HuH-7.5 (cell line): ENCODE measurements around the gene EPB41L1.

Experiments
- DNase-seq: peaks from one replicate; pipeline ENCODE4 v3.0.0; 2011; ENCODE audit warnings: low spot score

EPB41L1 gene

DNA sequence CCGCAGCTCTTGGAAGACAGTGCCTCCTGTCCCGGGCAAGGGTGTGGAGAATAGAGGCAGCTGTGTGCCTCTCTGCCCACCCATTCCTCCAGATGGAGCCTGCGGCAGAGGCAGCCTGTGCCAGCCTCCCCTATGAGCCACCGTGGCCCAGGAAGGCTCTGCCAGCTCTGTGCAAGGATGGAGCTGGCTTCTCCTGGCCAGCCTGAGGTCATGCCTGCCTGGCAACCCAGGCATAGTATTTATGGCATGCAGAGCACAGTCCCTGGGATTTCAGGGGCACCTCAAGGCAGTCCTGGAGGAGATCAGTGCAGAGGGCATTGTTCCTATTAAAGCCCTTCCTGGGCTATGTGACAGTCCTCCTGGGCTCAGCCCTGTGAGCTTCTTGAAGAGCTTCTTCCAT lies 1.5 kb downstream of the EPB41L1 start:
- DNase-seq = no peak

DNA sequence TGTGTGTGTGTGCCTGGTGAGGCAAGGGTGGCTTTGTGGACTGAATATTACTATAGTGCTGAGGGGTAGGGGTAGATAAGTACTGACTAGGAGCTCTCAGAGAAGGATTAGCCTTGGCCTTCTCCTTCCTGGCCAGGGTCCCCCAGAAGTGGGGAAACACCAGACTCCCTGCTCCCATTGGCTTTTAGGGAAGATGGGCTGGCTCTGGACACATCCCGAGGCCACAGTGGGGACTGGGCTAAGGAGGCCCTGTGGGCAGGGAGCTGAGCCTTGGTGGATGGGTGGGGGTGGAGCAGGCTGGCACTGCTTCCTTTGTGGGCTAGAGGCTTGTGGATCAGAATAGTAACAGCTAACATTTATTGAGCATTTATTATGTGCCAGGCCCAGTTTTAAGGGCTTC lies 3.1 kb downstream of the EPB41L1 start:
- DNase-seq = no peak

DNA sequence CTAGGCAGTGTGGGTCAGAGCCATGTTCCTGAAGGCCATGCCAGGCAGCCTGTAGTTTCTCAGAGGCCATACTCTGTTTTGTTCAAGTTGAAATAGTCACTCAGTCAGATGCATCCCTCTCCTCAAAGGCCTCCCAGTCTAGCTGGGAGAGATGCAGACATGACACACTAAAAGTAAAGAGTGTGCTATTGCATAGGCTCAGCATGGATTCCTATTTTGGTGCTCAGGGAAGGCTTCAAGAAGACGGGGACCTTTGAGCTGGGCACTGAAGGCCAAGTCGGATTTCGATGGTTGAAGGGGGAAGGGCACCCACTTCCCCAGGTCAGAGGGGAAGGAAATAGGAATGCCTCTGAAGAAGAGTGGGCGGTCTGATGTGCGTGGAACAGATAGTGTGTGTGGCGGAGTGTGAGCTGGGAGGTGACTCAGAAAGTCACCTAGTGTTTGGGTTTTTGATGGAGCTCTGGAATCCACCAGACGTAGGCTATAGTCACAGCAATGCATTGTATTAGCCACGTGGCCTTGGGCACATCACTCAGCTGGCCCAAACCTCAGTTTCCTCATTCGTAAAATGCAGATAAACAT lies 3.7 kb downstream of the EPB41L1 start:
- no peak for DNase-seq

DNA sequence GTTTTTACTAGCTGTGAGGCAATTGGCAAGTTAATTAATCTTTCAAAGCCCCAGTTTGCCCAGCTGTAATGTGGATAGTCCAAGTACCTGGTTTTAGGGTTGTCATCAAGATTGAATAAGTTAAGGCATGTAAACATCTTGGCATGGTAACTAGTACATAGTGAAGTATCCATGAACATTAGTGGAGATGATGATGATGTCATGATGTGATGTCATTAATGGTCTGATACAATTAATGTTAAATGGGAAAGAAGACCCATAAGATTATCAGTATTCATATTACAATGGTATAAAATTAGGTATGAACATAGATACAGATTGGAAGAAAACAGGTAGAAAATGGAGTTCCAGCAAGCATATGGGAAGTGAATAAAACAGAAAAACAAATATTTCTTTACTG lies 5.3 kb downstream of the EPB41L1 start:
- no peak for DNase-seq

DNA sequence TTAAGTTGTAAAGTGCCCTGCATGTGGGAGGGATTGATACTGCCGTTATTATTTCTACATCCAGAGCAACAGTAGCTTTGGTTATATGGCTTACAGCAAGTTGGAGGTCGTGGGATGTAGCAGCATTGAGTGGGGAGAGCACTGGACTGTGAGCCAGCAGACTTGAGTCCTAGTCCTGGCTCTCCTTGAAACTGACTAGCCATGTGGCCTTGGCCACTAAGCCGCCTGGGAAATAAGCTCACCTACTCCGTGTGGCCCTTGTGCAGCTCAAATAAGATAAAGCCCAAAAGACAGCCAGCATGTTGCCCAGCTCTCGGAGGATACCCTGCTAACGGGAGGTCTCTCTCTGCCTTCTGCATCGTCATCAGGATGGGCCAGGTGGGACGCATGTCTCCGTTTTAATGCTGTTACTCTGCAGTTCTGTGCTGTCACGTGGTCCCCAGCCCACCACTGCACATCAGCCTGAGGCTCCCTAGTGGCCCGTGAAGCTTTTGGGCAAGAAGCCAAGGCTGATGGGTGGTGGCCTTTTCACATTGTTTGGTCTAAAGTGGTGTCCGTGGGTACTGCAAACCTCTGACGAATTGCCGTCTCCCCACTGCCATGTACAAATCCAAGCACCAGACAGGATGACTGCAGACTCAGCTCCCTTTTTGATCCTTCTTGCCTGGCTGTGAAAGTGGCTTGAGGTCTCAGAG lies 7.9 kb downstream of the EPB41L1 start:
- no peak for DNase-seq

DNA sequence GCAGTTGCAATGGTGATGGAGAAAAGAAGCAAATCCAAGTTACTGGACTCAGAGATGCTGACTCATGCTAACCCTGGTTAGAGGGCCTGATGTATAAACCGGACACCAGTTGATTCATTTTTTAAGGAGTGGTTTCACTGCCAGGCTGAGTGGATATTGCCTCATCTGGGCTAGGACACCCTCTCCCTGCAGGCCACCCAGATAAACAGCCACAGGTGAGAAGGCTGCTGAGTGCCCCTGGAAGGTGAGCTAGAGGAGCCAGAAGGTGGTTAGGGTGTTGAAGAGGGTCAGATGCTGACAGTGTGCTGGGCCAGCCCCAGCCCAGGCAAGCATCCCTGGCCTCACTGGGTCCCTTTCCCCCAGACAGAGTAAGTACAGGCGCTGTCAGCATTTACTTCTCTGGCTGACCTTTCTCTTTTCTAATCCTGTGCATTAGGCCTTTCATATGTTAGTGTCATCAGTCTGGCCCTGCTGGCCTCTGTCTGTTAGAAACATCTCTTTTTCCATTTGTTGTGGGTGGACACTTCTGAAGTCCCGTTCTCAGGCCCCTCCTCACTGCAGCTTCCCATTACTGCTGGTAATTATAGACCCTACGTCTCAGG lies 13.5 kb downstream of the EPB41L1 start:
- no peak for DNase-seq

DNA sequence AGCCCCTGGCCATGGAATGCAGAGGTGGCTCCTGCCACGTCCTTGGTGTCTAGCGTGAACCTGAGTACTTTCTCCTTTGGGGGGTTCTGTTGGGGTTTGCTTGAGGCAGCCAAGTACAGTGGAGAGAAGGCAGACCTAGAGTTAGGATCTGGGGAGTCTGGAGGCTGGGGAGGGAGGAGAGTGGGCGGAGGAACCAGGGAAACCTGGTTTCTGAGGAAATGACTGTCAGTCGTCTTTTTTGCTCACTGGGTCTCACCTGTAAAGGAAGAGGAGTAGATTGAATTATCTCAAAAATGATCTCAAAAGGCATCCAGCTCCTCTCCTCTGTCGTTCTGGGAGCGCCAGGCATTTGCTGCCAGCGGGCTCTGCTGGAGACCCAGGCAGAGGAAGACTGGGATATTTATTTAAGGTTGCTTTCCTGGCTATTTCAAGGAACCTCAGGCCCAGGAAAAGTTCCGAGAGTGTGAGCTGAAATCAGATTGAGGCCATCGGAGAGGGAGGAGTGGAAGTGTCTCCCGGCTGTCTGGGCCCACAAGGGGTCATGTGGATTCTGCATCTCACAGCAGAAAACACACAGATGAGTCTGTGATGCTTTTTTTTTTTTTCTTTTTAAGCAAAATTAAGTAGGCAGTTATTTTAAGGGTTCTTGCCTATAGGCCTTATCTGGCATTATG lies 16.1 kb downstream of the EPB41L1 start:
- no peak for DNase-seq

DNA sequence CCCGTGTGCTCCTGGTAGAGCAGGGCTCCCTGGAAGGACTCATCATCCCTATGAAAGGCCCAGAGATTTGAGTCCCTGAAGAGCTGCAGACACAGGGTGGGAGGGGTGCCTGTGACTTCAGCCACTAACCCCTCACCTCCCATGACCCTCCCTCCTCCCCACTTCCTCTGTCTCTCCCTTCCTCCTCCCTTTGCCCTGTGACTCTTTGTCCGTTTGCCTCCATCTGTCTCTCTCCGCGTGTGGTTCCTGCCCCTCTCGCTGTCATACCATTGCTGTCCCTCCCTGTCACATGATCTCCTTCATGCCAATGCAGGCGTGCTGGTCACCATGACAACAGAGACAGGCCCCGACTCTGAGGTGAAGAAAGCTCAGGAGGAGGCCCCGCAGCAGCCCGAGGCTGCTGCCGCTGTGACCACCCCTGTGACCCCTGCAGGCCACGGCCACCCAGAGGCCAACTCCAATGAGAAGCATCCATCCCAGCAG lies 19.0 kb downstream of the EPB41L1 start:
- no peak for DNase-seq

DNA sequence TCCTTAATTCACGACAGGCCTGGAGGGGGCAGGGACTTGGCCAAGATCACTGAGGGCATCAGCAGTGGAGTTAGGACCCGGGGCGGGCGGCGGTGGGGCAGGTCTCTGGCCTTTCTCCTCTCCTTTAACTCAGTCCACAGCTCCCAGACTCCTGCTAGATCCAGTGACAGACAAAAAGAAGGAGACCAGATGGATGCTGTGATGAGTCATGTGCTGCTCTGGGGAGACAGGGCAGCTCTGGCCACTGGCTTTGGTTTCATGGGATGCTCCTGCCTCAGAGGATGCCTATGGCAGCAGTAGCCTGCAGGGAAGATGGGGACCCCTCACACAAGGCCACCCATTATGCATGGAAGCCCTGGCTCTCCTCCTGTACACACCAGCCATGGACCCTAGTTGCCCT lies 20.5 kb downstream of the EPB41L1 start:
- no peak for DNase-seq

DNA sequence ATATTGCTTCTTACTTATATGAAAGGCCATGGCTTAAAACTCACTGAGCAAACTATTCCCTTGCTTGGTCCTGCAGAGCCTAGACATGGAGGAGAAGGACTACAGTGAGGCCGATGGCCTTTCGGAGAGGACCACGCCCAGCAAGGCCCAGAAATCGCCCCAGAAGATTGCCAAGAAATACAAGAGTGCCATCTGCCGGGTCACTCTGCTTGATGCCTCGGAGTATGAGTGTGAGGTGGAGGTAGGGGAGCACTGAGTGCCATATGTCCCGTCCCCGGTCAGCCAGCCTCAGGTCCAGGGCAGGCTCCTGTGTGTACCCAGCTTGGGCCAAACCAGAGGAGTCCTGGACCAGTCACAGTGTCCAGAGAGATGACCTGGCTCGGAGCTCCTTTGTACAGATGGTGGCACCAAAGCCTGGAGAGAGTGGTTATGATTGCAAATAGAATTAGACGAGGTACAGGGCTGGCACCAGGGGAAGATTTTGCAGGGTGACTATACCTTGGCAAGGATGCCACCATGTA lies 21.0 kb downstream of the EPB41L1 start:
- DNase-seq = no peak

DNA sequence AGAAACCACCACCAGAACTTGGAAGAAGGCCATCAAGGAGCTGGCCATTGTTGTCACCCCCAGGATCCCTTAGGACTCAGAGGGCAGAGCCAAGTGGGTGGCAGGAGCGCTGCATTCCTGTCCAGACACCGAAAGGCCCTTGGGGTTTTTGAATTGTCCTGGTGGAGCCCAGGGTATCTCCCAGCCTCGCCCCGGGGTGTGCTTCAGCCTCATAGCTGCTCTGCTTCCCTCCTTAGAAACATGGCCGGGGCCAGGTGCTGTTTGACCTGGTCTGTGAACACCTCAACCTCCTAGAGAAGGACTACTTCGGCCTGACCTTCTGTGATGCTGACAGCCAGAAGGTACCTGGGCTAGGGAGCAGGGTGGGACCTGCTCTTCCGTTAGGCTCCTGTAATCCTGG lies 23.2 kb downstream of the EPB41L1 start:
- no peak for DNase-seq

DNA sequence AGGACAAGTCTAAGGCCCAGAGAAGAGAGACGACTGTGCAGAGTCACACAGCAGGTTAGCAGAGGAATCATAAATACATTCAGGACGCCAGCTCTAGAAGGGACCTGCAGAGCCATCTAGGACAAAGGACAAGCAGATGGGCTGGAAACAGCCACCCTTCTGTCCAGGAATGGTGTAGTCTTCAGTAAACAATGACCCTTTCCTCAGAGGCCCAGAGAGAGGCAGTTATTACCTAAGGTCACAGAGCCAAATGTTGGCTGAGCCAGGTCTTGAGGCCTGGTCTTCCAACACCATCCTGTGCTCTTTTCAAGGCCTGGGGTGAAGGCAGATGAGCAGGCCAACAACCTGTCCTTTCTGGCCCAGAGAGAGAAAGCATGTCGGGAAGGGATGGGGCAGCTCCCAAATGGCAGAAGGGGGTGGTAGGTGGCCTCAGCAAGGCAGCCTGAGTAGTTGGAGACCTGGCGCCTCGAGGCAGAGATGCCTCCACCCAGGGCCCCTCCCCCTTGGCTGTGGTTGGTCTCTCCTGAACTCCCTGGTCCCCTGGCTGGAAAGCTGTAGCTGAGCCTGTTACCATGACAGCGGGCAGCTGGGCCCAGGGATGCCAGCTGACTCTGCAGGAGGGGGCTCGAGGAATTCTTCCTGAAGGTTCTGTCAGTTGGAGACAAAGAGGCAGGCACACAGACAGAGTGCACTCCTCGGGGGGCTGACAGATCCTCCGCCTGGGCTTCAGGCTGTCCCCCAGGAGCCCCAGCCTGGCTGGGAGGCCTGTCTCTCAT lies 24.8 kb downstream of the EPB41L1 start:
- no peak for DNase-seq

DNA sequence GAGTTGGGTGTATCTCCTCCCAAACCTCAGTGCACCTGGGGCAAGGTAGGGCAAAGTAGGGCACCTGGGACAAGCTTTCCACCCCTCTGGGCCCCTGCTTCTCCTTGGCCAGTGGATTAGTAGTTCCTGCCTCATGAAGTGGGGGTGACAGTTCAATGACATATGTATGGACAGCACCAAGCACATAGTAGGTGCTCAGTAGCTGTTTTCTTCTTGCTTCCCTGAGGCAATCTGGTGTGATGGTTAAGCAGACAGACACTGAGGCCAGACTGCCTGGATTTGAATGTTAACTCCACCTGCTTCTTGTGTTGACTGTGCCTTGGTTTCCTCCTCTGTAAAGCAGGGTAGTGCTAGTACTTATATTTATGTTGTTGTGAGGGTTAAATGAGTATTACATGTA lies 25.8 kb downstream of the EPB41L1 start:
- no peak for DNase-seq

DNA sequence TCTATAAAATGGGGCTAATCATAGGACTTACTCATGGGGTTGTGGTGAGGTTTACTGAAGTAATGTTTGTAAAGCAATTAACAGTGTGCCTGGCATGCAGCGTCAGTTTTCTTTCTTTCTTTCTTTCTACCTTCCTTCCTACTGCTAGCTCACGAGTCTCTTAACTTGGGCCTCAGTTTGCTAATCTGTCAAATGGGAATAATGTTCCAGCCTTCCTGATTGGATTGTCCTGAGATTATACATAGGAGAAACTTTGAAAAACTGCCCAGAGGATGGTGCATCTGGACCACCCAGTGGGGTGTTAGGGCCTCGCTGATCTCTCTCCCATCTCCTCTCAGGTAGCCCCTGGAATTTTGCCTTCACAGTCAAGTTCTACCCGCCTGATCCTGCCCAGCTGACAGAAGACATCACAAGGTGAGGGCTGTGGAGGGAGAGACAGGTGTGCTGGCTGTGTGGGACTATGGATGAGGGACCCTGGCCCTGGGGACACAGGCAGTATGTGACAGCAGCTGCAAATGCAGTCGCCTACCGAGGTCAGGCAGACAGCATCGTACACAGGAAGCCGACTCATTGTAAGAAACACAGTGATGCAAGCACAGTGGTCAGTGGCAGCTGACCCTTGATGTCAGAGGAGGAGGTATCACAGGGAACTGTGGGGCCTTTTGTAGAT lies 27.5 kb downstream of the EPB41L1 start:
- peak; percentile 29 for DNase-seq

DNA sequence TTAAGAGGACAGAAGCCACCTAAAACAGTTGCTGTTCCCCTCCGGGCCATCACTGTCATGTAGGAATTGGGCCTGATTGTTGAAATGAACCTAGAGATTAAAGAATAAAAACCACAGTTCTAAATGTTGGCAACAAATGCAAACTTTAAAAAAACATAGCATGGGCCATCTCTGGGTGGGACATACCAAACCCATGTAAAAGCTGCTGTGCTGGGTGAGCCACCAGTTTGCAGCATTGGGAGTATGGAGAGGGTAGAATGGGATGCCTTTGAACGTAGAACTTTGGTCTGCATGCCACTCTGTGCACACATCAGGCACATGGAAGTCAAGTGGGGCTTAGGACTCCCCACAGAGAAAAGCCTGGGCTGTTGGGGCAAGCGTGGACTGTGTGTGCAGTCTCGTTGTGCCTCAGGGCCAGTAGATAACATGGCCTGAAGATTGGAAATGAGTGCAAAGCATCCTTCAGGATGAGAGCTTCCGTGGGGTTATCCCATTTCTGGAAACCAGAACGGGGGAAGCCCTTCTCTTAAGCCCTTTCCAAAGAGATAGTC lies 28.1 kb downstream of the EPB41L1 start:
- DNase-seq = no peak

DNA sequence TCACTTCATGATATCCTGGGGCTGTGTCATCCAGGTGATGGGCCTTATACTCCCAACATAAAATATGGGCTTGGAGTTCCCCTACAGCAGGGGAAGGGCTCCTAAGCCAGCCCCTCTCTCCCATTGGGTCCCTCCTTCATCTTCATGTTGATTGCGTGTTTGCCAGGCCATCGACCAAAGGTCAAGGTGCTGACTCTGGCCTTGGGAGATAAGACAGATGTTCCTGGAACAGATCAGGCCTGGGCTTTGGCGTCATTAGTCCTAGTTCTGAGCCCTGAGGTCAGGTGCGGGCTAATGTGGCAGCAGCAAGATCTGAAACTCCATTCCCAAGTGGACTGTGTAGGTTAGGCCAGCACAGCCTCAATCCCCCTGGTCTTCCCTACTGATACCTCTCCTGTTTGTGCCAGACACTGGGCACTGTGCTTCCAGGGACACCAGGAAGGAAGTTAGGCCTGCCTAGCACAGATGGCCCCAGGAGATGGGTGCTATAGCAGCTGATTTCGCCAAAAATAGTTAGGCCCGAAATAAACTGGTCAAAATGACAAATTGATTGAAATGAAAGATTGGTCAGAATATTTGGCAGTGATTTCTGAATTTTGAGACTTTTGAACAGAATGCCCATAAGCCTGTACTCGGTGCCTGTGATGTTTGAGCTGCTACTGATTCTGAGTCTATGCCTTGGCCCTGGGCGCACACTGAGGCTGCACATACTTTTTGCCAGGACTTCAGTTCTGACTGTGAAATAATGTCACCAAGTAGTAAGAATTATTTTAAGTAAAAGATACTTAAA lies 28.8 kb downstream of the EPB41L1 start:
- peak; percentile 39 for DNase-seq

DNA sequence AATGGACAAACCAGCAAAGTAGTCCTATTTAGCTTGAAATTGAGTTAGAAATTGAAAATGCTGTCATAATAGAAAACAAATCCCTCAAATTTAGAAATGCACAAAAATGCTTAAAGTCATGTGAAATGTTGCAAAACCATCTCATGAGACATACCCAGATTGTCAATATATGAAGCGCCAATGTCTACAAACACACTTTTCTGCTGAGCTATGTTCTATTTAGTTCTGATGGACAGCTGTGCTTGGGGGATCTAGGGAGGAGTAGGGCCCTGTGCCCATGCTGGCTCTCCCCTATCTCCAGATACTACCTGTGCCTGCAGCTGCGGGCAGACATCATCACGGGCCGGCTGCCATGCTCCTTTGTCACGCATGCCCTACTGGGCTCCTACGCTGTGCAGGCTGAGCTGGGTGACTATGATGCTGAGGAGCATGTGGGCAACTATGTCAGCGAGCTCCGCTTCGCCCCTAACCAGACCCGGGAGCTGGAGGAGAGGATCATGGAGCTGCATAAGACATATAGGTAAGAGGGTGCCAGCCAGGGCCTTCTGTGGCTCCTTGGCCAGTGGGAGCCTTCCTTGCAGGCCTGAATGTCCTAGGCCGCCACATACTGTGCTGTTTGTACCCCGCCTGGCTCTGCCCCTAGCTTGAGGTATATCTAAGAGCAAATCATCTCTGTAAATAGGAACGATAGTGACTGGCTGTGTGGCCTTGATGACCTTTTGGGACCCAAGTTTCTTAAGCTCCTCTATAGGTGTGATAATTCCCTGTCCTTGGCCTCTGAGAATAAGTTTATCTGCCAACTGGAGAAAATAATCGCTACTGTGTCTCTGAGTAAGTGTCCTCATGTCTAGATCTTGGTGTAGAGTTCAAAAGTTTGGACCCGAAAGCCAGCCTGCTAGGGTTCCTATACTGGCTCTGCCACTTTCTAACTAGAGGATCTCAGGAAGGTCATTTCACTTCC lies 30.6 kb downstream of the EPB41L1 start:
- DNase-seq = no peak

DNA sequence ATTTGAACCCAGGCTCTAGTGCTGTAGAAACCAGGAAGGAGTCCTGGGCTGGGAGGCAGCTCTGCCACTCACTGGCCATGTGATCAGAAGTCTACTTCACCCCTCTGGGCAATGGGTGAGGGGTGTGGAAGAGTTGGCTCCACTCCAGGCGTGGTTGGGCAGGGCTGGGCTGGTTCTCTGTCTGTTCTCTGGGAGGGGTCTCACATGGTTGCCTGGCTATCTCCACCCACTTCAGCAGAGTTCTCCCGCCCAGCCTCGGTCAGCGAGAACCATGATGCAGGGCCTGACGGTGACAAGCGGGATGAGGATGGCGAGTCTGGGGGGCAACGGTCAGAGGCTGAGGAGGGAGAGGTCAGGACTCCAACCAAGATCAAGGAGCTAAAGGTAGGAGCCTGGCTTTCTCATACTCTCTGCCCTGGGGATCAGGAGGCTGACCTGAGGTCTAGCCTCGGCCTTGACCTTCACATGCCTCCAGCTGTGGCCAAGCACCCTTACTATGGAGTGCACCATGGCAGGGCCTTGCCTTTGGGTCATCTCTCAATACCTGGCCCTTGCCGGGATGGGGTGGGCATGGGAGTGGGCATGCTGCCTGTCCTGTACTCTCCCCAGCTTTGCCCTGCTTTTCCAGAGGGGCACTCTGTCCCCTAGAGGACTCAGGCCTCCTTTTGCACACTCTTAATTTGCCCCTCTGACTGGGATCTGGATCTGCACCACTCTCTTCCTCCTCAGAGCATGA lies 39.6 kb downstream of the EPB41L1 start:
- DNase-seq = no peak
